Spleen (tissue), 7 donors: ENCODE measurements around the gene JAZF1.

Source experiments
- POLR2A ChIP-seq, 3 donors: fragments of 450-650 bp; IDR thresholded peaks; one replicate each; pipeline ENCODE4 v1.5.1; 2017; ENCODE audit warnings: antibody characterized with exemption in 3 of 3, mild to moderate bottlenecking in 1 of 3
- TF ChIP-seq, protein P1 (sequence below), 11 experiments: fragments of 200-600 bp in 7 of 11; fragments of 450-650 bp in 4 of 11; sonication (generic) in 4 of 11; IDR thresholded peaks in 8 of 11; conservative IDR thresholded peaks in 3 of 11; 1 replicate in 7 of 11; 2 replicates in 4 of 11; pipeline versions ENCODE4 v1.4.0 to v1.8.0; 2016 to 2021; ENCODE audit warnings: antibody characterized with exemption in 11 of 11, inconsistent platforms in 4 of 11, mild to moderate bottlenecking in 1 of 11
- donor health status: DM: no; HTN: no; CAD: no; lungs with moderate emphysema.
- donor health status: DM: no; HTN: no; CAD: no.
- donor health status: DM: no; HTN: no; CAD: no.

- TF ChIP-seq, protein P1, sequence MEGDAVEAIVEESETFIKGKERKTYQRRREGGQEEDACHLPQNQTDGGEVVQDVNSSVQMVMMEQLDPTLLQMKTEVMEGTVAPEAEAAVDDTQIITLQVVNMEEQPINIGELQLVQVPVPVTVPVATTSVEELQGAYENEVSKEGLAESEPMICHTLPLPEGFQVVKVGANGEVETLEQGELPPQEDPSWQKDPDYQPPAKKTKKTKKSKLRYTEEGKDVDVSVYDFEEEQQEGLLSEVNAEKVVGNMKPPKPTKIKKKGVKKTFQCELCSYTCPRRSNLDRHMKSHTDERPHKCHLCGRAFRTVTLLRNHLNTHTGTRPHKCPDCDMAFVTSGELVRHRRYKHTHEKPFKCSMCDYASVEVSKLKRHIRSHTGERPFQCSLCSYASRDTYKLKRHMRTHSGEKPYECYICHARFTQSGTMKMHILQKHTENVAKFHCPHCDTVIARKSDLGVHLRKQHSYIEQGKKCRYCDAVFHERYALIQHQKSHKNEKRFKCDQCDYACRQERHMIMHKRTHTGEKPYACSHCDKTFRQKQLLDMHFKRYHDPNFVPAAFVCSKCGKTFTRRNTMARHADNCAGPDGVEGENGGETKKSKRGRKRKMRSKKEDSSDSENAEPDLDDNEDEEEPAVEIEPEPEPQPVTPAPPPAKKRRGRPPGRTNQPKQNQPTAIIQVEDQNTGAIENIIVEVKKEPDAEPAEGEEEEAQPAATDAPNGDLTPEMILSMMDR (IDR thresholded peaks at IDR 0.05 in 8 of 11, conservative IDR thresholded peaks at IDR 0.05 in 3 of 11): no peak
- TF ChIP-seq POLR2A (IDR thresholded peaks at IDR 0.05): no peak
Observed at GRCh38 chr7:28024786-28025334, 155.7 kb downstream of the JAZF1 start.
